ENCODE data around the gene HKDC1.
"Not testable (repeated sequence)": the region's sequence is repeated elsewhere in the genome, so short reads cannot be mapped to it uniquely, and the experiment has no call there.

Gene HKDC1

DNA sequence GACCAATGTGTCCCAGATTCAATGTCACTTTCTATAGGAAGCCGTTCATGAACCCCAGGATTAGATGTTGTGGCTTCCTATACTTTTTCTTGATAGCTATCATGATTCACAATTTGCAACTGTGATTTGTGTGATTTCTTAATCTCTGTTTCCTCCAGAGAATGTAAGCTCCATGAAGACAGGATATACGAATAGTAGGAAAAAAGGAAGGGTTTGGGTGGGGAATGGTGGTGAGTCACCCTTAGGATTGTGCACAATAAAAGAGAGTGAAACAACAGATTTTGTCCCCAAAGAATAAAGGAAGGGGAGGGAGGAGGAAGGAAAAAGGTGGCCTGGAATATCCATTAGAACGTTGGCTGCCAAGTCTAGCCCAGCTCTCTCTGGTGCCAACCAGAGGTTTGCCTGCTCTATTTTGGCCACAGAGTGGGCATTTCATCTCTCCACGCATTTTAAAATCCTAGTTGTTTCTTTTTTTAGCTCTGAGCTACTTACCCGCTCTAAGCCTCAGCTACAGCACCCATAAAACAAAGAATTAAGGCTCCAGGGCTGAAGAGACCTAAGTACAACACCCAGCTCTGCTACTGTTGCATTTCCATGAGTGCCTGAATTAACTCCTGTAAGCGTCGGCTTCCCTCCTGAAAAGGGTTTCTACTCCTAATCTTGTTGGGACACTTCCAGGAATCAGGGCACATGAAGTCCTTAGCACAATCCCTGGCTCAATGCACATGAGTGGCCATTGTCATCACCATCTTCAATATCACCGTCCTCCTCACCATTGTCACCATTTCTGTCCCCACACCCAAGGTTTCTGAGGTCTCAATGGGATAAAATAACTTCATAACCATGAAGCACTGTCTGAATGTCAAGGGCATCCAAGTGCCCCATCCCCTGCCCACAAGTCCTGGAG, 61.6 kb downstream of the HKDC1 start:
- H3K4me3 ChIP-seq (ENCODE audit: control insufficient read depth, low read depth, low read length): no peak overlapping the region
- TF ChIP-seq, protein P1, sequence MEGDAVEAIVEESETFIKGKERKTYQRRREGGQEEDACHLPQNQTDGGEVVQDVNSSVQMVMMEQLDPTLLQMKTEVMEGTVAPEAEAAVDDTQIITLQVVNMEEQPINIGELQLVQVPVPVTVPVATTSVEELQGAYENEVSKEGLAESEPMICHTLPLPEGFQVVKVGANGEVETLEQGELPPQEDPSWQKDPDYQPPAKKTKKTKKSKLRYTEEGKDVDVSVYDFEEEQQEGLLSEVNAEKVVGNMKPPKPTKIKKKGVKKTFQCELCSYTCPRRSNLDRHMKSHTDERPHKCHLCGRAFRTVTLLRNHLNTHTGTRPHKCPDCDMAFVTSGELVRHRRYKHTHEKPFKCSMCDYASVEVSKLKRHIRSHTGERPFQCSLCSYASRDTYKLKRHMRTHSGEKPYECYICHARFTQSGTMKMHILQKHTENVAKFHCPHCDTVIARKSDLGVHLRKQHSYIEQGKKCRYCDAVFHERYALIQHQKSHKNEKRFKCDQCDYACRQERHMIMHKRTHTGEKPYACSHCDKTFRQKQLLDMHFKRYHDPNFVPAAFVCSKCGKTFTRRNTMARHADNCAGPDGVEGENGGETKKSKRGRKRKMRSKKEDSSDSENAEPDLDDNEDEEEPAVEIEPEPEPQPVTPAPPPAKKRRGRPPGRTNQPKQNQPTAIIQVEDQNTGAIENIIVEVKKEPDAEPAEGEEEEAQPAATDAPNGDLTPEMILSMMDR (IDR thresholded peaks at IDR 0.05; ENCODE audit: control insufficient read depth, insufficient read depth, low read depth, low read length, missing control alignments): no peak
- no peak for DNase-seq (ENCODE audit: low read depth)

DNA sequence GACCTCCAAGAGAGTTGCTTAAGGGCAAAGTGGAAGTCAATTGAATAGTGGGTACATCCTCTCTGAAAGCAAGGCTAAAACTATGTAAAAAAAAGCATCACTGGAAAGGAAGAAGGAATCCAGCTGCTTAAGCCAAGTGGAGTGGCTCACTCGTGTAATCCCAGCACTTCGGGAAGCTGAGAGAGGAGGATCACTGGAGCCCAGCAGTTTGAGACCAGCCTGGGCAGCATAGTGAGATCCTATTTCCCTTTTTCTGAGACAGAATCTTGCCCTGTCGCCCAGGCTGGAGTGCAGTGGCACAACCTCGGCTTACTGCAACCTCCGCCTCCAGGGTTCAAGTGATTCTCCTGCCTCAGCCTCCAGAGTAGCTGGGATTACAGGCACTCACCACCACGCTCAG, 64.3 kb downstream of the HKDC1 start:
- not testable (repeated sequence) for DNase-seq (ENCODE audit: low read depth); H3K4me3 ChIP-seq (ENCODE audit: control insufficient read depth, low read depth, low read length)

DNA sequence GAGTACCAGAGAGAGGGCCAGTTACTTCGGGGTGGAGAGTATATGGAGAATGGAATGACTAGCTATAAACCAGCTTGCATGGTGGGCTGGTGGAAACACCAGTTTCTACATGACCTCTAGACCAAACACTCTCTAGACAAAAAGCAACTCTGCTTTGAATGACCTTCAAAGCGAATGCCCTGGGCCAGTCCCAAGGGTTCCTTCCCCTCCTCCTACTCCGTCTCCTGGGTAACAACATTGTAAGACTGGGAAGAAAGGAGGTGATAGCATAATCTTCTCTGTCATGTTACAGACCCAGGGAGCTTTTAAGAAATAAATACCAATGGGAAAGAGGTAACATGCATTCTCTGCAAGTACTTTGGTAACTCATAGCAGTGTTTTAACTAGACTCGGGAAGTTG, 65.6 kb downstream of the HKDC1 start:
- DNase-seq (ENCODE audit: low read depth): no peak
- H3K4me3 ChIP-seq (ENCODE audit: control insufficient read depth, low read depth, low read length): no peak overlapping the region
- TF ChIP-seq, protein P1 (IDR thresholded peaks at IDR 0.05; ENCODE audit: control insufficient read depth, insufficient read depth, low read depth, low read length, missing control alignments): no peak

DNA sequence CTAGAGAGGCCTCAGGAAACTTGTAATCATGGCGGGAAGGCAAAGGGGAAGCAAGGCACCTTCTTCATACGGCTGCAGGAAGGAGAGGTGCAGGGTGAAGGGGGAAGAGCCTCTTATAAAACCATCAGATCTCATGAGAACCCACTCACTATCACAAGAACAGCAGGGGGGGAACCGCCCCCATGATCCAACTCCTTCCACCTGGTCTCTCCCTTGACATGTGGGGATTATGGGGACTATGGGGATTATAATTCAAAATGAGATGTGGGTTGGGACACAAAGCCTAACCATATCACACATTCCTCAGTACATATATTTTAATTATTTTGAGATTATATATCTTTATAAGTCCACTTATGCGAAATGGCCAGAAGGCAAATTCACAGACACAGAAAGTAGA, 67.0 kb downstream of the HKDC1 start:
- H3K4me3 ChIP-seq (ENCODE audit: control insufficient read depth, low read depth, low read length): no peak overlapping the region
- DNase-seq (ENCODE audit: low read depth): no peak
- TF ChIP-seq, protein P1 (IDR thresholded peaks at IDR 0.05; ENCODE audit: control insufficient read depth, insufficient read depth, low read depth, low read length, missing control alignments): no peak

DNA sequence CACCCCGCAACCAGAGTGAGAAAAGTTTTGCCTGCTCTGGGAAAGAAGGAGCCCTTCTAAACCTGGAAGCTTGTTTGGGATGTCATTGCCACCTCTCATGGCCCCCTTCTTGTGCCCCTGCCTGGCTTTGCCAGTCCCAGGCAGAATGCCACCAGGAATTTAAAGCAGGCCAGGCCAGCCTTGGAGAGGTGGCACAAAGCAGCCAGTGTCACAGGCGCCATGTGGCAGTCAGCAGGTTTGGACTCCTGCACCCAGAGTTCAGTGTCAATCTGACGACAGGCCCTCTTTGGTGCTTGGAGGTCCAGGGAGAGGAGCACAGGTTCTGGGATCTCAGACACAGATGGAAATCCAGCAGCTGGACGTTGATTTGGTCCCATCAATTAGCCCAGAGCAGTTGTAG, 70.9 kb downstream of the HKDC1 start:
- DNase-seq (ENCODE audit: low read depth): no peak
- TF ChIP-seq, protein P1 (IDR thresholded peaks at IDR 0.05; ENCODE audit: control insufficient read depth, insufficient read depth, low read depth, low read length, missing control alignments): no peak
- H3K4me3 ChIP-seq (ENCODE audit: control insufficient read depth, low read depth, low read length): no peak overlapping the region

DNA sequence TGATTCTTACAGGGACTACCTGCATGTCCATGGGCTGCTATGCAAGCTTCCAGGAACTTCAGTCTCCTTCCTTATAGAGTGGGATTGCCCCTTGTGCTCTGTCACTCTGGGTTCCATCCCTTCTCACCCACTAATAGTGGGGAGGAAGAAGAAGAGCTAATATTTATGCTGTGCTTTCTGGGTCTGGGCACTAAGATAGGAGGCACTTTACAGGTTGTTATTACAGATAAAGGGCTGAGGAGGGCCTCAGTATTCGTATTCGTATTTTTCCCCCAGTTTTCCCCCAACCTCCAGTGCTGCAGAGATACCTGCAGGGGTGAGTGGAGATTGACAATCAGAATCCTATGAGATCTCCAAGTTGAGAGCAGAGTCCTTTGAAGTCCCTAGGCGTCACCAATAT, 72.3 kb downstream of the HKDC1 start:
- H3K4me3 ChIP-seq (ENCODE audit: control insufficient read depth, low read depth, low read length): no peak overlapping the region
- DNase-seq (ENCODE audit: low read depth): no peak
- TF ChIP-seq, protein P1 (IDR thresholded peaks at IDR 0.05; ENCODE audit: control insufficient read depth, insufficient read depth, low read depth, low read length, missing control alignments): no peak

DNA sequence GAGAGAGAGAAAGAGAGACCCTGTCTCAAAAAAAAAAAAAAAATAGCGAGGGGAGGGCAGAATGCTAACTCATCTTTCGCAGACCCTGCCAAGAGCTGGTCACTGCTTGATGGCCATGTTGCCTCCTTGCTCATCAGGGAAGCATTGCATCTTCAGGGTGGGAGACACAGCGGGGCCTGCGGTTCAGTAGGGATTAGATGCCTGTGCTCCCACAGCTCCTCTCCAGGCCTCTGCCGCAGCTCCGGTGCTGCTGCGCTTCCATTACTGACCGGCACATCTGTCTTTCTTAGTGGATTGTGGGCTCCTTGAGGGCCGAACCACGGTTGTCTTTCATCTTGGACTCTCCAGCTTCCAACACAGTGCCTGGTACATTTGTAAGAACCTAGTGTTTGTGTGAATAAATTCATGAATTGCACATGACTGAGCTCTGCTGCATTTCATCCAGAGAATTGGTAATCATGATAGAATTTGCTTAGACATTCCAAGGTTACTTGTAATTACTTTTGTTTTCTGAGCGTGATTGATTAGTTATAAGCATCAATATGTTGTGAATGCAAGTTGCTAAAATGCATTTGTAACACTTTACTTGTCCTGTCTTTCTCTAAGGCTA, 75.0 kb downstream of the HKDC1 start:
- no peak overlapping the region for H3K4me3 ChIP-seq (ENCODE audit: control insufficient read depth, low read depth, low read length)
- no peak for DNase-seq (ENCODE audit: low read depth)
- TF ChIP-seq, protein P1 (IDR thresholded peaks at IDR 0.05; ENCODE audit: control insufficient read depth, insufficient read depth, low read depth, low read length, missing control alignments): no peak
